Anterior cingulate cortex (tissue), 58 donors: ENCODE data around the gene KCTD15.
A peak's percentile ranks its signal among the peaks of the same experiment; 100 is the strongest.

Experiments
- DNase-seq, 58 donors: peaks; one replicate each; lab custom pipeline; 2025; lab: John Stamatoyannopoulos, UW

The KCTD15 gene

GRCh38 chr19:33840382-33840781 lies 43.7 kb downstream of the KCTD15 start:
- no peak for DNase-seq

GRCh38 chr19:33840783-33841182 lies 44.1 kb downstream of the KCTD15 start:
- no peak for DNase-seq

- DNase-seq, result no peak
Measured at GRCh38 chr19:33841685-33842084, 45.0 kb downstream of the KCTD15 start.

GRCh38 chr19:33844478-33844877 lies 47.8 kb downstream of the KCTD15 start:
- no peak for DNase-seq

GRCh38 chr19:33845498-33845897 lies 48.8 kb downstream of the KCTD15 start:
- no peak for DNase-seq

GRCh38 chr19:33849551-33850147 lies 53.0 kb downstream of the KCTD15 start:
- DNase-seq, result no peak

GRCh38 chr19:33859016-33859415 lies 62.3 kb downstream of the KCTD15 start:
- DNase-seq, result peak in 8 of 58 donors; percentile 13 to 34 (median 20)

- DNase-seq, result no peak
Measured at GRCh38 chr19:33860312-33861090, 63.8 kb downstream of the KCTD15 start.

- DNase-seq, result no peak
Measured at GRCh38 chr19:33861950-33862349, 65.3 kb downstream of the KCTD15 start.

GRCh38 chr19:33862981-33863380 lies 66.3 kb downstream of the KCTD15 start:
- no peak for DNase-seq

- no peak for DNase-seq
Measured at GRCh38 chr19:33863436-33863835, 66.8 kb downstream of the KCTD15 start.

- DNase-seq, result no peak
Measured at GRCh38 chr19:33864311-33864850, 67.7 kb downstream of the KCTD15 start.

GRCh38 chr19:33865306-33865705 lies 68.6 kb downstream of the KCTD15 start:
- no peak for DNase-seq
